ENCODE data around the gene RGS6. TPM values are rescaled to one million over a fixed set of nuclear protein-coding genes. Genes with fewer than 3 reads are reported as not detected.

Gene RGS6
- total RNA-seq, 1 donor from 2014 or later, result 0.34 TPM

GRCh38 chr14:72332871-72333270 lies 400.6 kb downstream of the RGS6 start:
- H3K4me3 Mint-ChIP-seq (ENCODE audit: unreplicated experiment), result no peak overlapping the region
- Histone ChIP-seq H3K9me3 (ENCODE audit: insufficient read depth, low read depth, low read length) (no peaks in the 10 kb centered on the region), H3K27ac (ENCODE audit: low read depth, low read length) (no peak overlapping the region), H3K4me3 (ENCODE audit: insufficient read depth, low read depth, low read length) (no peak overlapping the region), H2AFZ (ENCODE audit: low read depth, low read length) (no peak overlapping the region), H3K36me3 (ENCODE audit: insufficient read depth, low read length) (no peaks in the 10 kb centered on the region), H3K9ac (ENCODE audit: low read length) (no peak overlapping the region), H3K27me3 (ENCODE audit: insufficient read depth, low read length) (no peaks in the 10 kb centered on the region), H3K79me2 (ENCODE audit: insufficient read depth, low read length) (no peaks in the 10 kb centered on the region), H3K4me1 (ENCODE audit: insufficient read depth, low read length) (no peaks in the 10 kb centered on the region), H4K20me1 (ENCODE audit: insufficient read depth, low read length) (no peaks in the 10 kb centered on the region), H3K4me2 (ENCODE audit: low read length) (no peak overlapping the region)
- peaks cover 35% of the 10 kb centered on the region for H3K27me3 Mint-ChIP-seq (ENCODE audit: low read depth, unreplicated experiment)
- no peaks in the 10 kb centered on the region for H3K36me3 Mint-ChIP-seq (ENCODE audit: low read depth, unreplicated experiment)
- H3K9me3 Mint-ChIP-seq (ENCODE audit: unreplicated experiment), result peaks cover under 1% of the 10 kb centered on the region
- TF ChIP-seq EZH2 (IDR thresholded peaks at IDR 0.05; ENCODE audit: insufficient read depth, low read length), result no peak
- TF ChIP-seq CTCF (IDR thresholded peaks at IDR 0.05; ENCODE audit: insufficient read depth, low read depth, low read length), result no peak
- FAIRE-seq (no peak), DNase-seq (ENCODE audit: low read depth) (no peak)
- no peaks in the 10 kb centered on the region for H3K4me1 Mint-ChIP-seq (ENCODE audit: low read depth, unreplicated experiment)
- no peak overlapping the region for H3K27ac Mint-ChIP-seq (ENCODE audit: unreplicated experiment)

GRCh38 chr14:72333357-72333756 lies 401.1 kb downstream of the RGS6 start:
- no peak overlapping the region for H3K27ac ChIP-seq (ENCODE audit: low read depth, low read length)
- no peak for FAIRE-seq
- Mint-ChIP-seq H3K36me3 (ENCODE audit: low read depth, unreplicated experiment) (no peaks in the 10 kb centered on the region), H3K27me3 (ENCODE audit: low read depth, unreplicated experiment) (peaks cover 35% of the 10 kb centered on the region), H3K9me3 (ENCODE audit: unreplicated experiment) (peaks cover 4% of the 10 kb centered on the region), H3K27ac (ENCODE audit: unreplicated experiment) (no peak overlapping the region), H3K4me1 (ENCODE audit: low read depth, unreplicated experiment) (no peaks in the 10 kb centered on the region), H3K4me3 (ENCODE audit: unreplicated experiment) (no peak overlapping the region)
- no peaks in the 10 kb centered on the region for H3K36me3 ChIP-seq (ENCODE audit: insufficient read depth, low read length)
- H3K4me1 ChIP-seq (ENCODE audit: insufficient read depth, low read length), result no peaks in the 10 kb centered on the region
- H3K79me2 ChIP-seq (ENCODE audit: insufficient read depth, low read length), result no peaks in the 10 kb centered on the region
- no peaks in the 10 kb centered on the region for H3K9me3 ChIP-seq (ENCODE audit: insufficient read depth, low read depth, low read length)
- no peak overlapping the region for H2AFZ ChIP-seq (ENCODE audit: low read depth, low read length)
- H4K20me1 ChIP-seq (ENCODE audit: insufficient read depth, low read length), result no peaks in the 10 kb centered on the region
- H3K27me3 ChIP-seq (ENCODE audit: insufficient read depth, low read length), result no peaks in the 10 kb centered on the region
- H3K9ac ChIP-seq (ENCODE audit: low read length), result no peak overlapping the region
- TF ChIP-seq CTCF (IDR thresholded peaks at IDR 0.05; ENCODE audit: insufficient read depth, low read depth, low read length), result no peak
- no peak for TF ChIP-seq EZH2 (IDR thresholded peaks at IDR 0.05; ENCODE audit: insufficient read depth, low read length)
- no peak overlapping the region for H3K4me2 ChIP-seq (ENCODE audit: low read length)
- no peak overlapping the region for H3K4me3 ChIP-seq (ENCODE audit: insufficient read depth, low read depth, low read length)
- DNase-seq (ENCODE audit: low read depth), result no peak

GRCh38 chr14:72336311-72336980 lies 404.2 kb downstream of the RGS6 start:
- no peaks in the 10 kb centered on the region for H3K4me1 Mint-ChIP-seq (ENCODE audit: low read depth, unreplicated experiment)
- peaks cover 2% of the 10 kb centered on the region for H3K36me3 Mint-ChIP-seq (ENCODE audit: low read depth, unreplicated experiment)
- no peaks in the 10 kb centered on the region for H3K9me3 ChIP-seq (ENCODE audit: insufficient read depth, low read depth, low read length)
- no peak for DNase-seq (ENCODE audit: low read depth)
- no peak for FAIRE-seq
- H4K20me1 ChIP-seq (ENCODE audit: insufficient read depth, low read length), result no peaks in the 10 kb centered on the region
- no peaks in the 10 kb centered on the region for H3K79me2 ChIP-seq (ENCODE audit: insufficient read depth, low read length)
- no peak overlapping the region for H3K4me3 ChIP-seq (ENCODE audit: insufficient read depth, low read depth, low read length)
- no peaks in the 10 kb centered on the region for H3K36me3 ChIP-seq (ENCODE audit: insufficient read depth, low read length)
- no peaks in the 10 kb centered on the region for H3K4me1 ChIP-seq (ENCODE audit: insufficient read depth, low read length)
- H3K27me3 Mint-ChIP-seq (ENCODE audit: low read depth, unreplicated experiment), result peaks cover 35% of the 10 kb centered on the region
- H3K27me3 ChIP-seq (ENCODE audit: insufficient read depth, low read length), result no peaks in the 10 kb centered on the region
- H3K9me3 Mint-ChIP-seq (ENCODE audit: unreplicated experiment), result peaks cover 12% of the 10 kb centered on the region
- H3K9ac ChIP-seq (ENCODE audit: low read length), result no peak overlapping the region
- no peak overlapping the region for H3K27ac Mint-ChIP-seq (ENCODE audit: unreplicated experiment)
- H2AFZ ChIP-seq (ENCODE audit: low read depth, low read length), result no peak overlapping the region
- TF ChIP-seq EZH2 (IDR thresholded peaks at IDR 0.05; ENCODE audit: insufficient read depth, low read length) (no peak), CTCF (IDR thresholded peaks at IDR 0.05; ENCODE audit: insufficient read depth, low read depth, low read length) (no peak)
- H3K4me2 ChIP-seq (ENCODE audit: low read length), result no peak overlapping the region
- no peak overlapping the region for H3K27ac ChIP-seq (ENCODE audit: low read depth, low read length)
- no peak overlapping the region for H3K4me3 Mint-ChIP-seq (ENCODE audit: unreplicated experiment)

Measured in astrocyte (in vitro differentiated cells and primary cell).